Ammon's horn (tissue), 1 donor: Measurements from ENCODE around the gene FAM53A.
"Not testable (repeated sequence)": the region's sequence is repeated elsewhere in the genome, so short reads cannot be mapped to it uniquely, and the experiment has no call there.

Experiments
- DNase-seq: peaks from one replicate; pipeline ENCODE4 v3.0.0-alpha.2; 2016; ENCODE audit warnings: low spot score

Gene FAM53A

GRCh38 chr4:1716065-1716945, 32.2 kb upstream of the FAM53A start:
- no peak for DNase-seq

DNA sequence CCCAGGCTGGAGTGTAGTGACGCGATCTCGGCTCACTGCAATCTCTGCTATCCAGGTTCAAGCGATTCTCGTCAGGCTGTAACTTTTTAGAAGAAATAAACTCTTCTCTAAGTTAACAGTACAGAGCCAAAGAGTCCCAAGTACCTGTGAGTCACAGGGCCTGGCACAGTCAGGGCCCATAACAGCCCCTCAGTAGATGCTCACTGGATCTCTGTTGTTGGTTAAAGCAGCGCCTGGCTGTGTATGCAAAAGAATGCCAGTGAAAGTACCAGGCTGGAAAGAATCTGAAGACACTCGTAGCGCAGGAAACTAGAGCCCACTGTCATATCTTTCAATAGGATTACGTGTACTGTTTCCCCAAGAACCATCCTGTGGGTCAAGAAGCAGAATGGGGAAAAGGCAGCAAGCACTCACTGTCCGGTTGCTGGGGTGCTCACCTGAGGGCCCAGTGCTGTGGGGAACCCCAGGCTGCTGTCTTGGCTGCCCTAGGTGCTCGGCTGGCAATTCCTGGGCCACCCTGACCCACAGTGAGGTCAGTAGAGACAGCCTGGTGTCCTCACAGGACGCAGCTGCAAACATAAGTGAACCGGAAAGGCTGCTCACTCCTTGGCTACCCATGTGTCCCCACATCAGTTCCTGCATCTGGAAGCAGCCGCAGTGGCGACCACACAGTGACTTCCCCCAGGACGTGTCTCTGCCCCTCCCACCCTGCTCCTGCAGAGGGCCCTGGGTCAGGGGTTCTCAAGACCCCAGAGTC, 31.1 kb upstream of the FAM53A start:
- DNase-seq, result no peak

DNA sequence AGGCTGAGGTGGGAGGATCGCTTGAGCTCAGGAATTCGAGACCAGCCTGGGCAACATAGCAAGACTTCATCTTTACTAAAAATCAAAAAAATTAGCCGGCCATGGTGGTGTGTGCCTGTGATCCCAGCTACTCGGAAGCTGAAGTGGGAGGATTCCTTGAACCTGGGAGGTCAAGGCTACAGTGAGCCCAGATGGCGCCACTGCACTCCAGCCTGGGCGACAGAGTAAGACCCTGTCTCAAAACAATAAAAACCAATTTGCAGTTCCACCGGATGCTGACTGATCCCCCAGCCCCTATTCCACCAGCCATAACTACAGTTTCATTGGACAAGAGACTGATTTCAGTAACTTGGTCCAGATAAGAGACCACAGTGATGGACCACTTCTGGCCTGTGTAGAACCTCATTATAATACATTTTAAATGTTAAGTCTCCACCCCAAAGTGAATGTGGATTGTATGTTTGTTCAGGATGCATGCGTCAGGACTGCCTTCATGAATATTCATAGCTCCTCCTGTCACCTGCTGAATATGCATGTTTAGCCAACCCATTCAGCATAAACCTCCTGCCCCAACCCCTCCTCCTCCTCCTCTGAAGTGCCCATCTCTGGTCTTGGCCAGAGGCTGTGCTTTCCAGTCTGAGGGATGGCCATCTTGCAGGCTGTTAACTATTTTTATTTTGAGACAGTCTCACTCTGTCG, 30.3 kb upstream of the FAM53A start:
- no peak for DNase-seq

DNA sequence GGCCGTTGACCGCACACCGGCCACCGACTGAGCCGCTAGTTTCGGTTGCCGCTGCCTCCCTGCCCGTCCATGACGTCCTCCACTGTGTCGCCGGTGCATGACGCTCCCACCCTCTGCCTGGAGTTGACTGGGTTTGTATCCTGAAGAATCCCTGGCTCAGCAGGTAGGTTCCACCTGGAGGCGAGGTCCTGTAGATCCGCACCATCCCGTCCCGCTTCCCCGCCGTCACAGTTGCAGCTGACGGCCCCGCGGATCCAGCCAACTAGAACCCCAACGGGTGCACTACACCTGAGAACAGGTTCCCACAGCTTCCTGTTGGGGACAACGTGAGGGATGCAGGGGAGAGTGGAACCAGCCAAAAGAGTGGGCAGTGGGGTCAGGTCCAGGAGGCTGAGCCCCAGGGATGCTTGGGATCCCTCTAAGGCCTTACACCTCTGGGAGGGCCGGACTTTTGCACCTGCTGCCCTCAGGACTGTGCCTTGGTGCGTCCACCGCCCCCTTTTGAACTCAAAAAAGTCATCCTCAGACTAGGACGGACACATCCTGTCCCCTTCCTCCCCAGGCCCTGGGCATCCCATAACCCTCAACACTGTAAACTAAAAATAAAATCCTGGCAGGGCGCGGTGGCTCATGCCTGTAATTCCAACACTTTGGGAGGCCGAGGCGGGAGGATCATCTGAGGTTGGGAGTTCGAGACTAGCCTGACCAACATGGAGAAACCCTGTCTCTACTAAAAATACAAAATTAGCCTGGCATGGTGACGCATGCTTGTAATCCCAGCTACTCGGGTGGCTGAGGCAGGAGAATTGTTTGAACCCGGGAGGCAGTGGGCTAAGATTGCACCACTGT, 29.1 kb upstream of the FAM53A start:
- no peak for DNase-seq

- peak; percentile 87 for DNase-seq
Measured at GRCh38 chr4:1712216-1713002, 28.3 kb upstream of the FAM53A start, which contains the start of gene SLBP. TSS of gene SLBP (minus strand) at chr4:1712319. CDS start at chr4:1712188, 131 bp downstream.

GRCh38 chr4:1711571-1712215, 27.6 kb upstream of the FAM53A start:
- DNase-seq, result peak; percentile 44

- DNase-seq, result no peak
Measured at GRCh38 chr4:1711055-1711570, 27.0 kb upstream of the FAM53A start.

DNA sequence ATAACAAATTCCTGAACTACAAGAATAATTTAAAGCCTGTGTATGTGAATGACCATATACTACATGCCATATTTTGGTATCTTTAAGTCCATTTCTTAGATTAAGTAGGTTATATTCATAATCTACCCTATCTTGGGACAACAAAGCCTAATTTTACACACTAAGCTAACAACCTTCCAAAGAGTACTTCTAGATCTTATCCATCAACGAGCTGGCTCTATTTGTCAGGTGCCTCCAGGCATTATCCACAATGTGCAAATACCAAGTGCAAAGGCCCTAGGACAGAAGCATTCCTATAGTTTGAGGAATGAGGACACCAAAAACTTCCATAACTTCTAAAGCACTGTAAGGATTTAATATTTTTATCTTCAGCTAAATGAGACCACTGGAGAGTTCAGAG, 24.5 kb upstream of the FAM53A start:
- DNase-seq, result no peak

GRCh38 chr4:1706358-1706757, 22.2 kb upstream of the FAM53A start:
- DNase-seq, result no peak

GRCh38 chr4:1705732-1706131, 21.6 kb upstream of the FAM53A start:
- no peak for DNase-seq

GRCh38 chr4:1703867-1704266, 19.8 kb upstream of the FAM53A start:
- DNase-seq, result no peak

- DNase-seq, result not testable (repeated sequence)
Measured at GRCh38 chr4:1701671-1702070, 17.6 kb upstream of the FAM53A start.

DNA sequence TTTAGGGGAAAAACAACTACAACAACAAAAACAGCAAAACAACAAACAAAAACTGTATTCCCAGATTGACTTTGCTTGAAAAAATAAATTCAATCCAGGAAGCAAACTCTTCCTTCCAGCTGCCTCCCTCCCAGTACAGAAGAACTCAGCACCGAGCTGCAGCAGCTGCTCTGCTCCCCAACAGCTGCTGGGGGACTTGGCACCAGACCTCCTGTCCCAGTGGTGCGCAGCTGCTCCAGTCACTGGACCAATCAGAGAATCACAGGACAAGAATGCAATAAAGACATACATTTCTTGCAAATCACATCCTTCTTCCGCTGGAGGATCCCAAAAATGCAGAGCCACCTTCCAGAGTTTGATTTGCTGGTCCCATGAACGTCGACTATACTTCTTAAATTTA, 11.8 kb upstream of the FAM53A start:
- DNase-seq, result no peak

DNA sequence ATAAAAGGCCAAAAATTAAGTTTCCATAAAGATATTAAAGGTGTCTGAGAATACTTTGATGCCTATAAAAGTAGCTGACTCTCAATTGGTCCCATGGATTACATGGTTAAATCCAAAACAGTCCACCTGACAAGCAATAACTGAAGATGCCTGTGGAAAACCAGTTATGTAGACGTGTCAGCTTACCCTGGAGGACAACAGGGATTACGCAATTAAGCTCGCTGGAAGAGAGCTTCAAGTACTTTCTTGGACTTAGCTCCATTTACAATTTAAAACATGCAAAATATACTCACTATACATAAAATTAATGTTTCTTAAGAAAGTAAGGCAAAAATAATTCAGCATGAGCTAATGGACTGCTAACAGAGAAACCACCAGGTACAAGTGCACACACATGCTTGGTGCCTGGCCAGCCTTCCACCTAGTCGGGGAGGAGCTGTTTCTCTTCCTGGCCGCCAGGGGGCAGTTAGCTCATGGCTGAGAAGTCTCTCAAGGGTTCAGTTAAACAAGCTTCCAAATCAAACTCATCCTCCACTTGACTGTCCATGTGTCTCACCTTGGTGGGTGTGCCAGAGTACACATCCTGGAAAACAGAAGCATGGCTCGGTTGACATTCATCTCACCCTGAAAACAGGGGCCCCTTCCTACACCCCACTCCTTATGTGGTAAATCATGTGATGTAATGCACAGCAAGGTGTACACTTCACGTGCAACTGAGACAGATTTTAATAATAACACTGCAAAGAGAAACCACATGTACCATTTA, 9.2 kb upstream of the FAM53A start:
- peak; percentile 84 for DNase-seq

DNA sequence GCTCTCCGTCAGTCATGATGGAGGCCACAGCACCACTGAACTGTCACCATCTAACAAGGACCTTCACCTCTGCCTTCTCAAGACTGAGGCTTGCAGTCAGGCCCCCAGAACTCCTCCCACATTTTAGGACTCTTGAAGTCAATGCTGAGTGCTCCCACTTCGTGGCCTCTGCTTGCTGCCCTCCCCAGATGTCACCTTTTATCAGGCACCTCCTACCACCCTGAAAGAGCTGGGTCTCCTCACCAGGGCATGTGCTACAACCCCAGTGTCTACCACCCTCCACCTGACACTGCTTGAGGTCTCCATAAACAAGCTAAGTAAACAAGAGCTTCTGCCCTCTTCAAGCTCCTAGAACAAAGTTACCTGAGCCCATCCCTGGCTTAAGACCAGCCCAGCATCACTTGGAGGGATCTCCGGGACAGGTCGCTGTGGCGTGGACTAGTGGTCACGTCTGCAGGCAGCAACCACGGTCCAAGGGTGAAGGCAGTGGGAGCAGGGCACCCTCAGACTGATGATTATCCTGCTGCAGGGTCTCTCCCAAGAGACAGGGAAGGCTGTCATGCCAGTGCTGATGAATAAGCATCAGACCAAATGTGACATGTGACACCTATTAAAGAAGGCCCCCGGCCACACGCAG, 7.7 kb upstream of the FAM53A start:
- no peak for DNase-seq

GRCh38 chr4:1690698-1691097, 6.6 kb upstream of the FAM53A start:
- no peak for DNase-seq

GRCh38 chr4:1686440-1687036, 2.4 kb upstream of the FAM53A start:
- DNase-seq, result no peak
